Dendritic cell treated with granulocyte-macrophage colony-stimulating factor and Interleukin-4, amounts not matched to agents 40 ng/mL and 50 ng/mL, for 4 days (primary cell): ENCODE data around the gene ASIC2.
"Not testable (repeated sequence)": the region's sequence is repeated elsewhere in the genome, so short reads cannot be mapped to it uniquely, and the experiment has no call there.

ENCODE experiments used
- H3K27ac Mint-ChIP-seq: one replicate; pipeline ENCODE4 v1.8.0; 2022; ENCODE audit warnings: mild to moderate bottlenecking, mixed read lengths
- H3K27me3 Mint-ChIP-seq: one replicate; pipeline ENCODE4 v1.8.0; 2022; ENCODE audit warnings: mild to moderate bottlenecking, mixed read lengths
- H3K36me3 Mint-ChIP-seq: one replicate; pipeline ENCODE4 v1.8.0; 2022; ENCODE audit warnings: low read depth, mixed read lengths
- H3K4me1 Mint-ChIP-seq: one replicate; pipeline ENCODE4 v1.8.0; 2022; ENCODE audit warnings: low read depth, mixed read lengths
- H3K4me3 Mint-ChIP-seq: one replicate; pipeline ENCODE4 v1.8.0; 2022; ENCODE audit warnings: mild to moderate bottlenecking, moderate library complexity, mixed read lengths
- H3K9me3 Mint-ChIP-seq: one replicate; pipeline ENCODE4 v1.8.0; 2022; ENCODE audit warnings: mixed read lengths
- intact Hi-C: fragments of 100-400 bp; cut with micrococcal nuclease; formaldehyde crosslinking; loops from one replicate; pipeline ENCODE4 v1.15.0; 2022

The ASIC2 gene

GRCh38 chr17:32992321-32993033 lies 300.6 kb downstream of the ASIC2 start:
- Mint-ChIP-seq H3K4me1 (no peaks in the 10 kb centered on the region), H3K27me3 (peaks cover under 1% of the 10 kb centered on the region), H3K9me3 (peaks cover 19% of the 10 kb centered on the region), H3K27ac (no peak overlapping the region), H3K4me3 (no peak overlapping the region), H3K36me3 (no peaks in the 10 kb centered on the region)
- intact Hi-C loops = no loop called here

- intact Hi-C loops = no loop called here
- no peaks in the 10 kb centered on the region for H3K36me3 Mint-ChIP-seq
- no peak overlapping the region for H3K27ac Mint-ChIP-seq
- H3K9me3 Mint-ChIP-seq = peaks cover 38% of the 10 kb centered on the region
- H3K27me3 Mint-ChIP-seq = no peaks in the 10 kb centered on the region
- H3K4me3 Mint-ChIP-seq = no peak overlapping the region
- H3K4me1 Mint-ChIP-seq = no peaks in the 10 kb centered on the region
Measured at GRCh38 chr17:32988481-32989101, 304.5 kb downstream of the ASIC2 start.

GRCh38 chr17:32987868-32988267 lies 305.2 kb downstream of the ASIC2 start:
- H3K4me1 Mint-ChIP-seq, intact Hi-C loops, H3K4me3 Mint-ChIP-seq, H3K27me3 Mint-ChIP-seq, H3K36me3 Mint-ChIP-seq, H3K27ac Mint-ChIP-seq: not testable (repeated sequence)
- peaks cover 38% of the 10 kb centered on the region for H3K9me3 Mint-ChIP-seq

GRCh38 chr17:32987453-32987805 lies 305.7 kb downstream of the ASIC2 start:
- H3K27me3 Mint-ChIP-seq, H3K36me3 Mint-ChIP-seq, H3K4me1 Mint-ChIP-seq, H3K4me3 Mint-ChIP-seq, H3K27ac Mint-ChIP-seq, intact Hi-C loops: not testable (repeated sequence)
- peaks cover 42% of the 10 kb centered on the region for H3K9me3 Mint-ChIP-seq

GRCh38 chr17:32985050-32985756 lies 307.9 kb downstream of the ASIC2 start:
- intact Hi-C loops = no loop called here
- Mint-ChIP-seq H3K27ac (no peak overlapping the region), H3K27me3 (no peaks in the 10 kb centered on the region), H3K4me3 (no peak overlapping the region), H3K36me3 (no peaks in the 10 kb centered on the region), H3K4me1 (no peaks in the 10 kb centered on the region), H3K9me3 (peaks cover 56% of the 10 kb centered on the region)

- intact Hi-C loops, H3K4me3 Mint-ChIP-seq, H3K27ac Mint-ChIP-seq, H3K36me3 Mint-ChIP-seq, H3K27me3 Mint-ChIP-seq, H3K4me1 Mint-ChIP-seq: not testable (repeated sequence)
- H3K9me3 Mint-ChIP-seq = peaks cover 32% of the 10 kb centered on the region
Measured at GRCh38 chr17:32981611-32982010, 311.5 kb downstream of the ASIC2 start.

- intact Hi-C loops = no loop called here
- Mint-ChIP-seq H3K27ac (no peak overlapping the region), H3K27me3 (no peaks in the 10 kb centered on the region), H3K4me1 (no peaks in the 10 kb centered on the region), H3K4me3 (no peak overlapping the region), H3K9me3 (peaks cover 32% of the 10 kb centered on the region), H3K36me3 (no peaks in the 10 kb centered on the region)
Measured at GRCh38 chr17:32980230-32980629, 312.9 kb downstream of the ASIC2 start.

GRCh38 chr17:32976605-32977004 lies 316.5 kb downstream of the ASIC2 start:
- Mint-ChIP-seq H3K4me1 (no peaks in the 10 kb centered on the region), H3K4me3 (no peak overlapping the region), H3K9me3 (peaks cover 6% of the 10 kb centered on the region), H3K36me3 (no peaks in the 10 kb centered on the region), H3K27ac (no peak overlapping the region), H3K27me3 (no peaks in the 10 kb centered on the region)
- intact Hi-C loops = no loop called here

- H3K36me3 Mint-ChIP-seq = no peaks in the 10 kb centered on the region
- H3K27me3 Mint-ChIP-seq = no peaks in the 10 kb centered on the region
- H3K27ac Mint-ChIP-seq = no peak overlapping the region
- H3K4me3 Mint-ChIP-seq = no peak overlapping the region
- intact Hi-C loops = no loop called here
- peaks cover 1% of the 10 kb centered on the region for H3K9me3 Mint-ChIP-seq
- no peaks in the 10 kb centered on the region for H3K4me1 Mint-ChIP-seq
Measured at GRCh38 chr17:32976131-32976530, 317.0 kb downstream of the ASIC2 start.

GRCh38 chr17:32971171-32971570 lies 321.9 kb downstream of the ASIC2 start:
- Mint-ChIP-seq H3K9me3 (no peaks in the 10 kb centered on the region), H3K27ac (no peak overlapping the region), H3K27me3 (no peaks in the 10 kb centered on the region), H3K36me3 (no peaks in the 10 kb centered on the region), H3K4me1 (no peaks in the 10 kb centered on the region), H3K4me3 (no peak overlapping the region)
- intact Hi-C loops = no loop called here

GRCh38 chr17:32970281-32970680 lies 322.8 kb downstream of the ASIC2 start:
- no peaks in the 10 kb centered on the region for H3K9me3 Mint-ChIP-seq
- no peaks in the 10 kb centered on the region for H3K27me3 Mint-ChIP-seq
- H3K4me3 Mint-ChIP-seq = no peak overlapping the region
- no peaks in the 10 kb centered on the region for H3K36me3 Mint-ChIP-seq
- H3K4me1 Mint-ChIP-seq = no peaks in the 10 kb centered on the region
- intact Hi-C loops = no loop called here
- H3K27ac Mint-ChIP-seq = no peak overlapping the region

GRCh38 chr17:32969231-32969630 lies 323.9 kb downstream of the ASIC2 start:
- intact Hi-C loops, H3K4me1 Mint-ChIP-seq, H3K27me3 Mint-ChIP-seq: not testable (repeated sequence)

GRCh38 chr17:32964541-32964940 lies 328.6 kb downstream of the ASIC2 start:
- no peak overlapping the region for H3K4me3 Mint-ChIP-seq
- H3K9me3 Mint-ChIP-seq = no peaks in the 10 kb centered on the region
- no peaks in the 10 kb centered on the region for H3K4me1 Mint-ChIP-seq
- H3K27me3 Mint-ChIP-seq = no peaks in the 10 kb centered on the region
- H3K36me3 Mint-ChIP-seq = no peaks in the 10 kb centered on the region
- H3K27ac Mint-ChIP-seq = no peak overlapping the region
- intact Hi-C loops = no loop called here

More at GRCh38 chr17:32969231-32969630, 323.9 kb downstream of the ASIC2 start:
- H3K4me3 Mint-ChIP-seq, H3K36me3 Mint-ChIP-seq, H3K9me3 Mint-ChIP-seq, H3K27ac Mint-ChIP-seq: not testable (repeated sequence)
